Trophoblast cell (in vitro differentiated cells and primary cell): Measurements from ENCODE around the gene TFE3.

Experiments
- DNase-seq, 2 donors: peaks; one replicate each; pipeline ENCODE4 v3.0.0-alpha.2; 2016
- H2AFZ ChIP-seq: 2 replicates; pipeline ENCODE4 v1.6.1; 2013; ENCODE audit warnings: low read length, moderate library complexity, mild to moderate bottlenecking; ENCODE audit not compliant: insufficient read depth, poor library complexity
- H2AK5ac ChIP-seq: 2 replicates; pipeline ENCODE4 v1.6.1; 2013; ENCODE audit warnings: mild to moderate bottlenecking, low read length
- H2BK120ac ChIP-seq: 2 replicates; pipeline ENCODE4 v1.6.1; 2013; ENCODE audit warnings: low read length, mild to moderate bottlenecking, moderate library complexity; ENCODE audit not compliant: insufficient read depth, poor library complexity
- H2BK12ac ChIP-seq: 2 replicates; pipeline ENCODE4 v1.6.1; 2013; ENCODE audit warnings: mild to moderate bottlenecking, low read length, moderate library complexity
- H2BK5ac ChIP-seq: 2 replicates; pipeline ENCODE4 v1.6.1; 2013; ENCODE audit warnings: low read length, low read depth, moderate library complexity, mild to moderate bottlenecking; ENCODE audit not compliant: poor library complexity
- H3K14ac ChIP-seq: 2 replicates; pipeline ENCODE4 v1.6.1; 2013; ENCODE audit warnings: mild to moderate bottlenecking, low read length
- H3K18ac ChIP-seq: 2 replicates; pipeline ENCODE4 v1.6.1; 2013; ENCODE audit warnings: mild to moderate bottlenecking, low read length
- H3K23ac ChIP-seq: 2 replicates; pipeline ENCODE4 v1.6.1; 2013; ENCODE audit warnings: low read length
- H3K27ac ChIP-seq: 2 replicates; pipeline ENCODE4 v1.5.1; 2013; ENCODE audit warnings: low read depth, mild to moderate bottlenecking, inconsistent platforms, low read length, moderate library complexity
- H3K27me3 ChIP-seq: 2 replicates; pipeline ENCODE4 v1.6.1; 2013; ENCODE audit warnings: inconsistent platforms, mild to moderate bottlenecking, low read length, moderate library complexity; ENCODE audit not compliant: insufficient read depth
- H3K36me3 ChIP-seq, 2 experiments: 1 replicate in 1 of 2; 2 replicates in 1 of 2; pipeline ENCODE4 v1.6.1; 2013; ENCODE audit warnings: low read length in 2 of 2, mild to moderate bottlenecking in 2 of 2, moderate library complexity in 1 of 2; ENCODE audit not compliant: insufficient read depth in 2 of 2, control insufficient read depth in 1 of 2
- H3K4ac ChIP-seq: 2 replicates; pipeline ENCODE4 v1.6.1; 2013; ENCODE audit warnings: low read depth, mild to moderate bottlenecking, low read length, moderate library complexity
- H3K4me1 ChIP-seq, 2 experiments: 1 replicate in 1 of 2; 2 replicates in 1 of 2; pipeline ENCODE4 v1.6.1; 2013; ENCODE audit warnings: low read length in 2 of 2, mild to moderate bottlenecking in 2 of 2, moderate library complexity in 1 of 2; ENCODE audit not compliant: insufficient read depth in 2 of 2, control insufficient read depth in 1 of 2
- H3K4me2 ChIP-seq: 2 replicates; pipeline ENCODE4 v1.6.1; 2013; ENCODE audit warnings: inconsistent platforms, mild to moderate bottlenecking, low read length, moderate library complexity
- H3K4me3 ChIP-seq: 2 replicates; pipeline ENCODE4 v1.5.1; 2013; ENCODE audit warnings: mild to moderate bottlenecking, low read depth, low read length, inconsistent platforms
- H3K79me1 ChIP-seq: one replicate; pipeline ENCODE4 v1.6.1; 2013; ENCODE audit warnings: low read length
- H3K79me2 ChIP-seq: 2 replicates; pipeline ENCODE4 v1.6.1; 2013; ENCODE audit warnings: low read length, mild to moderate bottlenecking; ENCODE audit not compliant: control insufficient read depth, insufficient read depth, poor library complexity
- H3K9ac ChIP-seq: 2 replicates; pipeline ENCODE4 v1.6.1; 2013; ENCODE audit warnings: mild to moderate bottlenecking, low read length
- H3K9me3 ChIP-seq: 2 replicates; pipeline ENCODE4 v1.6.1; 2013; ENCODE audit warnings: low read depth, mild to moderate bottlenecking, control low read depth, inconsistent platforms, low read length; ENCODE audit not compliant: insufficient read depth
- H4K12ac ChIP-seq: 2 replicates; pipeline ENCODE4 v1.6.1; 2013; ENCODE audit warnings: low read depth, mild to moderate bottlenecking, low read length, moderate library complexity
- H4K8ac ChIP-seq: 2 replicates; pipeline ENCODE4 v1.6.1; 2013; ENCODE audit warnings: low read depth, mild to moderate bottlenecking, low read length, moderate library complexity
- H4K91ac ChIP-seq: one replicate; pipeline ENCODE4 v1.6.1; 2013; ENCODE audit warnings: low read depth, mild to moderate bottlenecking, low read length, moderate library complexity
- WGBS: extraction: QIAGEN DNeasy Blood & Tissue Kit; methylation state at CpG from one replicate; pipeline ENCODE4 v1.1.7; 2013; ENCODE audit warnings: missing lambda C conversion rate; ENCODE audit not compliant: insufficient read length, insufficient coverage; ENCODE audit errors: extremely low coverage; 5-methylcytosine and 5-hydroxymethylcytosine counted together

TFE3 gene

GRCh38 chrX:48996969-48997368, 46.2 kb downstream of the TFE3 start:
- Histone ChIP-seq H3K27me3 (no peaks in the 10 kb centered on the region), H3K79me1 (peaks cover 4% of the 10 kb centered on the region), H3K9me3 (no peaks in the 10 kb centered on the region), H3K27ac (no peak overlapping the region), H2BK12ac (no peak overlapping the region), H3K4me1 (peaks cover 0 to 2% of the 10 kb centered on the region in 2 experiments), H3K4ac (no peak overlapping the region), H2BK5ac (no peak overlapping the region), H3K4me2 (no peak overlapping the region), H3K9ac (no peak overlapping the region), H3K4me3 (no peak overlapping the region), H4K91ac (no peak overlapping the region), H4K12ac (peak overlapping the region; percentile 9), H2AK5ac (no peak overlapping the region), H2AFZ (no peak overlapping the region), H3K79me2 (peaks cover 2% of the 10 kb centered on the region), H2BK120ac (no peak overlapping the region), H3K14ac (no peak overlapping the region), H3K36me3 (peaks cover 23% of the 10 kb centered on the region in 2 experiments), H4K8ac (no peak overlapping the region), H3K18ac (no peak overlapping the region), H3K23ac (no peak overlapping the region)
- WGBS, result no CpG with 5 or more reads among the region's 6 CpGs
- no peak for DNase-seq

GRCh38 chrX:48992341-48992740, 50.8 kb downstream of the TFE3 start:
- H3K4me3 ChIP-seq, result no peak overlapping the region
- H2BK120ac ChIP-seq, result no peak overlapping the region
- no peaks in the 10 kb centered on the region for H3K79me1 ChIP-seq
- DNase-seq, result no peak
- H2BK5ac ChIP-seq, result no peak overlapping the region
- no peak overlapping the region for H3K9ac ChIP-seq
- H2AK5ac ChIP-seq, result no peak overlapping the region
- no peak overlapping the region for H4K12ac ChIP-seq
- H2AFZ ChIP-seq, result no peak overlapping the region
- no peaks in the 10 kb centered on the region for H3K27me3 ChIP-seq
- H3K4me2 ChIP-seq, result no peak overlapping the region
- H3K4me1 ChIP-seq, result no peaks in the 10 kb centered on the region
- H4K91ac ChIP-seq, result no peak overlapping the region
- no peak overlapping the region for H4K8ac ChIP-seq
- no peak overlapping the region for H3K27ac ChIP-seq
- no peaks in the 10 kb centered on the region for H3K79me2 ChIP-seq
- H3K36me3 ChIP-seq, result peaks cover 37 to 44% of the 10 kb centered on the region in 2 experiments
- no peak overlapping the region for H2BK12ac ChIP-seq
- no peak overlapping the region for H3K18ac ChIP-seq
- no peaks in the 10 kb centered on the region for H3K9me3 ChIP-seq
- no peak overlapping the region for H3K4ac ChIP-seq
- no peak overlapping the region for H3K14ac ChIP-seq
- H3K23ac ChIP-seq, result no peak overlapping the region

GRCh38 chrX:48989483-48989882, 53.7 kb downstream of the TFE3 start:
- WGBS, result no CpG with 5 or more reads among the region's 4 CpGs
- H4K91ac ChIP-seq, result no peak overlapping the region

GRCh38 chrX:48983896-48984295, 59.3 kb downstream of the TFE3 start:
- H3K79me2 ChIP-seq, result no peaks in the 10 kb centered on the region
- H3K9me3 ChIP-seq, result no peaks in the 10 kb centered on the region
- H3K4me1 ChIP-seq, result no peaks in the 10 kb centered on the region
- no peak overlapping the region for H4K12ac ChIP-seq
- no CpG with 5 or more reads among the region's 3 CpGs for WGBS
- H3K27ac ChIP-seq, result no peak overlapping the region
- H2AK5ac ChIP-seq, result no peak overlapping the region
- H4K8ac ChIP-seq, result no peak overlapping the region
- H3K4ac ChIP-seq, result no peak overlapping the region
- no peak overlapping the region for H4K91ac ChIP-seq
- H3K4me2 ChIP-seq, result no peak overlapping the region
- no peak overlapping the region for H3K4me3 ChIP-seq
- H3K23ac ChIP-seq, result no peak overlapping the region
- H2AFZ ChIP-seq, result no peak overlapping the region
- no peak overlapping the region for H2BK12ac ChIP-seq
- DNase-seq, result no peak
- peaks cover 36 to 50% of the 10 kb centered on the region in 2 experiments for H3K36me3 ChIP-seq
- H2BK5ac ChIP-seq, result no peak overlapping the region
- no peak overlapping the region for H3K14ac ChIP-seq
- no peak overlapping the region for H3K9ac ChIP-seq
- H3K27me3 ChIP-seq, result no peaks in the 10 kb centered on the region
- no peak overlapping the region for H2BK120ac ChIP-seq
- no peak overlapping the region for H3K18ac ChIP-seq
- H3K79me1 ChIP-seq, result no peaks in the 10 kb centered on the region

More at GRCh38 chrX:48989483-48989882, 53.7 kb downstream of the TFE3 start:
- H4K12ac ChIP-seq, result no peak overlapping the region
- H3K4ac ChIP-seq, result no peak overlapping the region
- no peak overlapping the region for H3K14ac ChIP-seq
- H3K4me2 ChIP-seq, result no peak overlapping the region
- H2AFZ ChIP-seq, result no peak overlapping the region
- H3K23ac ChIP-seq, result no peak overlapping the region
- H2BK5ac ChIP-seq, result no peak overlapping the region
- no peaks in the 10 kb centered on the region for H3K27me3 ChIP-seq
- H3K9ac ChIP-seq, result no peak overlapping the region
- no peak overlapping the region for H3K18ac ChIP-seq
- H3K27ac ChIP-seq, result no peak overlapping the region
- H3K9me3 ChIP-seq, result no peaks in the 10 kb centered on the region
- H3K79me1 ChIP-seq, result no peaks in the 10 kb centered on the region
- no peak overlapping the region for H3K4me3 ChIP-seq
- no peaks in the 10 kb centered on the region for H3K79me2 ChIP-seq
- DNase-seq, result no peak
- no peak overlapping the region for H4K8ac ChIP-seq
- peaks cover 35 to 45% of the 10 kb centered on the region in 2 experiments for H3K36me3 ChIP-seq
- no peak overlapping the region for H2AK5ac ChIP-seq
- no peak overlapping the region for H2BK120ac ChIP-seq
- H3K4me1 ChIP-seq, result no peaks in the 10 kb centered on the region
- no peak overlapping the region for H2BK12ac ChIP-seq
